Raji (cell line): ENCODE measurements around the gene TMEM161B.

ENCODE experiments used
- POLR2A ChIP-seq: IDR thresholded peaks from 2 replicates; pipeline ENCODE4 v1.6.1; 2011; ENCODE audit warnings: low read depth, low read length, control low read depth; ENCODE audit not compliant: insufficient read depth

TMEM161B gene

DNA sequence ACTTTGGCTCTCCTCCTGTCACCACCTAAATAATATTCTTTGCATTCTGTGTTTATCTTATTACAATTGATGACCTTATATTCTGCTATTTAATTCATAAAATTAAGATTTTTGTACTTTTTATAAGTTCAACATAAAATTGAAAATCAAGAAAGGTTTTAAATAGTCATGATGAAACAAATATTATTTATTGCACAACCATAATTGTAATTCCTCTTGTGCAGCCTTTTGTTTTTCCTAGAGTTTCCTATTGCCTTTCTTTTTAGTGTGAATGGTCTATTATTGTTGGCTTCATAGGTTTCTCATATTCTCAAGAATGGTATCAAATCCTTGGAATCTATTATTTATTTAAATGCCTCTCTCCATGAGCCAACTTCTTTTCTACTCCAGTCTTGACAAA lies 117.9 kb downstream of the TMEM161B start:
- no peak for TF ChIP-seq POLR2A

GRCh38 chr5:88145611-88146467 lies 122.8 kb downstream of the TMEM161B start:
- TF ChIP-seq POLR2A: no peak

DNA sequence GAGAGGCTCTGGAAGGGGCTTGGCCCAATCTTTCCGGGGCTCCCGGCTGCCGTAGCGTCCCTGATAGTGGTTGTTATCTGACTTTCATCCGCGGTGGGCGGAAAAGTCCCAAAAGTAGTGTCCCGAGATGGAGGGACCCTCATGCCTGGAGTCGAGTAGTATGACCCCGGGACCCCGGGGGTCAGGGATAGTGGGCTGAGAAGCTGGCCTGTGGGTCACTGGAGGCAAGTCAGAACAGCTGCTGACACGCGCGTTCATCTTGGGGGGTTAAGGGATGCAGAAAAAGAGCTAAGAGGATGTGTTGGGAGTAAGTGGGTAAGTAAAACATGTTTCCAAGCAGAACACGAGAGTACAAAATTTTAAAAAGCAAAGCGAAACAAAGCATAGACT lies 123.4 kb downstream of the TMEM161B start:
- TF ChIP-seq POLR2A: no peak
